GM12873 (cell line): ENCODE measurements around the gene GTF2H4.

ENCODE experiments used
- TF ChIP-seq, protein P1 (sequence below): IDR thresholded peaks from 2 replicates; pipeline ENCODE4 v1.5.1; 2012; ENCODE audit warnings: low read depth, mild to moderate bottlenecking, moderate library complexity, low read length, control low read depth; ENCODE audit not compliant: insufficient read depth; ENCODE audit errors: missing control alignments

Gene GTF2H4

DNA sequence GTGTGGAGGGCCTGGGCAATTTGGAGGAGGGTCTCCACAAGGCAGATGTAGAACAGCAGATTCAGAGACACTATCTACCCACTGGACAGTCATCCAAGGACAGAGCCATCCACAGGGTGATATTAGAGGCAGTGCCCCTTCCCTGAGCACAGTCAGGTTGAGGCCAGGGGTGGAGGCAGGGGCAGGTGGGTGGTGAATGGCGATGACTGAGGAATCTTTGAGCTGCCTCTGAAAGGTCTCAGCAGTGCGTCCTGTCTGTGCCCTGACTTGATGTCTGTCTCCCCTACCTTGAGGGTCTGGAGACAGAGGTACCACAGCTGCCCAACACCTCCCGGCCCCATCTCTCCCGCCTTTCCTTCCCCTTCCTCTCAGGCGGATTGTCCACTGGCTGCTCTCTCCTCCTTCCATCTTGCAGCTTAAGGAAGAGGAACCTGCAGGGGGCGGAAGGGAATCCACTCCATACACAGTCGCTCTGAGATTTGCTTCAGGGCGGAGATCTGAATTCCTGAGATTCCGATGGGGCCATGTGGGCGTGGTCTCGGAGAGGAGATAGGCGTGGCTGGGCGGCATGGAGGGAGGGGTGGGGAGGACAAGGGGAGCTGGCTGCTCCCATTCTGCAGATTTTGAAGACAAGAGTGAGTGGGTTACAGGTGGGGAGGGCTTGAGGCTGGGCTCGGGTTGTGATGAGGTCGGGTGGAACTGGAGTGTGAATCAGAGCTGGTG, 34.5 kb downstream of the GTF2H4 start:
- TF ChIP-seq, protein P1, sequence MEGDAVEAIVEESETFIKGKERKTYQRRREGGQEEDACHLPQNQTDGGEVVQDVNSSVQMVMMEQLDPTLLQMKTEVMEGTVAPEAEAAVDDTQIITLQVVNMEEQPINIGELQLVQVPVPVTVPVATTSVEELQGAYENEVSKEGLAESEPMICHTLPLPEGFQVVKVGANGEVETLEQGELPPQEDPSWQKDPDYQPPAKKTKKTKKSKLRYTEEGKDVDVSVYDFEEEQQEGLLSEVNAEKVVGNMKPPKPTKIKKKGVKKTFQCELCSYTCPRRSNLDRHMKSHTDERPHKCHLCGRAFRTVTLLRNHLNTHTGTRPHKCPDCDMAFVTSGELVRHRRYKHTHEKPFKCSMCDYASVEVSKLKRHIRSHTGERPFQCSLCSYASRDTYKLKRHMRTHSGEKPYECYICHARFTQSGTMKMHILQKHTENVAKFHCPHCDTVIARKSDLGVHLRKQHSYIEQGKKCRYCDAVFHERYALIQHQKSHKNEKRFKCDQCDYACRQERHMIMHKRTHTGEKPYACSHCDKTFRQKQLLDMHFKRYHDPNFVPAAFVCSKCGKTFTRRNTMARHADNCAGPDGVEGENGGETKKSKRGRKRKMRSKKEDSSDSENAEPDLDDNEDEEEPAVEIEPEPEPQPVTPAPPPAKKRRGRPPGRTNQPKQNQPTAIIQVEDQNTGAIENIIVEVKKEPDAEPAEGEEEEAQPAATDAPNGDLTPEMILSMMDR = no peak

DNA sequence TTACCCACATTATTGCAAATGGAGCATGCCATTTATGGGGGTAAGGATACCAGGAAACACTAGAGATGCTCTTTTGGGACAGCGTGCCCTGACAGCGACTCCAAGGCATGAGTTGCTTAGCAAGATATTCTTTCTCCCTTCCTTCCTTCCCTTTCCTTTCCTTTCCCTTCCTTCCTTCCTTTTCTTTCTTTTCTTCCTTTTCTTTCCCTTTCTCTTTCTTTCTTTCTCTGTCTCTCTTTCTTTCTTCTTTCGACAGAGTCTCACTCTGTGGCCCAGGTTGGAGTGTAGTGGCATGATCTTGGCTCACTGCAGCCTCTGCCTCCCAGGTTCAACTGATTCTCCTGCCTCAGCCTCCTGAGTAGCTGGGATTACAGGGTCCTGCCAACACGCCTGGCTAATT, 36.0 kb downstream of the GTF2H4 start:
- TF ChIP-seq, protein P1 = no peak

DNA sequence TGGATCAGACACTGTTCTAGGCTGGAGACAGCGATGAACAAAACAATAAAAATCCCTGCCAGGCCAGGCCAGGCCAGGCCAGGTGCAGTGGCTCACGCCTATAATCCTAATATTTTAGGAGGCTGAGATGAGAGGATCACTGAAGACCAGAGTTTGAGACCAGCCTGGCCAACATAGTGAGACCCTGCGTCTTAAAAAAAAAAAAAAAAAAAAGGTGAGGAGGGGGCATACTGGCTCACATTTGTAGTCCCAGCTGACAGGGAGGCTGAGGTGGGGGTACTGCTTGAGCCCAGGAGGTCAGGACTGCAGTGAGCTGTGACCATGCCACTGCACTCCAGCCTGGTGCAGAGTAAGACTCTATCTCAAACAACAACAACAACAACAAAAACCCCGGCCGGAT, 37.3 kb downstream of the GTF2H4 start:
- TF ChIP-seq, protein P1 = no peak

DNA sequence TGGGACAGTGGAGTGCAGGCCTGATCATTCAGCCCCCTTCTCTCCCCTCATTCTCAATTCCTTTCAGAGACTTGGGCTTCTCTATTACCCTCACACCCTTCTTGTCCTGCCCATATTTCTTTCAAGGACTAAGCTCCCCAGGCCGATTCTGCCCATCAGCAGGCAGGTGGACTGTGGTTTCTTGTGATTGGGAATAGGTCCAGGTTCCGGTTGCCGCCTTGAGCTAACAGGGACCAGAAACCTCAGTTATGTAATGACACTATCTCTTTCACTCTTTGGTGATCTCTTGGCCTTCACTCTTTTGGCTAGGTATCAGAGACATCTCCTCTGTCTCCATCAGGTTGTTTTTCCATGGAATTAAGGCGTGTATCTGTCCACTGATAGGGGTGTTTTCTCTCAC, 39.2 kb downstream of the GTF2H4 start:
- TF ChIP-seq, protein P1 = no peak

DNA sequence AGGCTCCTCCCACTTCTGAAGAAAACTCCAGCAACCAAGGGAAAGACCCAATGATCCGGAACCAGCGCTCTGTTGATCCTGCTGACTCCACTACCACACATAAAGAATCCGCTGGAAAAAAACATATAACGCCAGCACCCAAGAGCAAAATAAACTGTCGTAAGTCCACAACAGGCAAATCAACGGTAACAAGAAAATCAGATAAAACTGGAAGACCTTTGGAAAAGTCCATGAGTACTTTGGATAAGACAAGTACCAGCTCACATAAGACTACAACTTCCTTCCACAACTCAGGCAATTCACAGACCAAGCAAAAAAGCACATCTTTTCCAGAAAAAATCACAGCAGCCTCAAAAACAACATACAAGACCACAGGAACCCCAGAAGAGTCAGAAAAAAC, 40.8 kb downstream of the GTF2H4 start:
- TF ChIP-seq, protein P1 = no peak

DNA sequence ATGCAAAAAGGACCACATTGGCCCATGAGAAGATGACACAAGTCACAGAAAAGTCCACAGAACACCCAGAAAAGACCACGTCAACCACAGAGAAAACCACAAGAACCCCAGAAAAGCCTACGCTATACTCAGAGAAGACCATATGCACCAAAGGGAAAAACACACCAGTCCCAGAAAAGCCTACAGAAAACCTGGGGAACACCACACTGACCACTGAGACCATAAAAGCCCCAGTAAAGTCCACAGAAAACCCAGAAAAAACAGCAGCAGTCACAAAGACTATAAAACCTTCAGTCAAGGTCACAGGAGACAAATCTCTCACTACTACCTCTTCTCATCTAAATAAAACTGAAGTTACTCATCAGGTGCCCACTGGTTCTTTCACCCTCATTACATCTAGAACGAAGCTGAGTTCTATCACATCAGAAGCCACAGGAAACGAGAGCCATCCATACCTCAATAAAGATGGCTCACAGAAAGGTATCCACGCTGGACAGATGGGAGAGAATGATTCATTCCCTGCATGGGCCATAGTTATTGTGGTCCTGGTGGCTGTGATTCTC, 44.0 kb downstream of the GTF2H4 start:
- TF ChIP-seq, protein P1 = no peak

DNA sequence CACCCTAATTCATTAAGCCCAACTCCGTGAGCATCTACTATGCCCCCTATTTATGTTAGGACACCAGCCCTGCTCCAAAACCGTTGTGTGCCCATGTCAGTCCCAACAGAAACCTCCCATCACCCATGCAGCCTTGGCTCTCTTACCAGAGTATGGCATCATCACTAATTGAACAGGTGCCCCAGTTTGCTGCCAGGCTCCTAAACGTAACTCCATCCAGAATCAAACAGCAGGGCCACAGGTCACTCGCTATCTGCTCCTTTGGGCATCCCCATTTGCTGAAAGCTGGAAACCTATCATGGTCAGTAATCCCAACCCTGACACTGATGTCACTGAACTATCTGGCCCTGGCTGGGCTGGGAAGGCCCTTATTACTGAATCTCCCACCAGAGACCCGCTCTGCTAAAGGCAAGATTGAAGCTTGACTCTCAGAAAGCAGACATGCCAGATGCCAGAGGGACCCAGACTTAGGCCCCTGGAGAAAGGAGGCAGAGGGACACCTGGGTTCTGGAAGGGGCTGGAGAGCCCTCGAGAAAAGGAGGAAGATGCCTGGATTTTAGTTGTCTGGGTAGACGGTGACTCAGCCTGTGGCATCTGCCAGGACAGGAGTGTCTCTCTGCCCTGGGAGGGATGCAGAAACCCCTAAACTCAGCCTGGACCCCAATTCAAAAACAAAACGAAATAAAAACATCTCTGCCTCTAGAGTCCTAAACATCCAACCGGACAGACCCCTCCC, 46.8 kb downstream of the GTF2H4 start:
- TF ChIP-seq, protein P1 = no peak
